Choroid plexus epithelial cell (primary cell): ENCODE measurements around the gene PHPT1.

ENCODE experiments used
- DNase-seq: peaks from one replicate; pipeline ENCODE4 v3.0.0-alpha.2; 2010; ENCODE audit warnings: low read depth
- H3K4me3 ChIP-seq: 2 replicates; pipeline ENCODE4 v1.5.1; 2011; ENCODE audit warnings: low read depth, mild to moderate bottlenecking, control low read depth, low read length, moderate library complexity
- CTCF ChIP-seq: conservative IDR thresholded peaks from 2 replicates; pipeline ENCODE4 v1.5.1; 2011; ENCODE audit warnings: low read depth, mild to moderate bottlenecking, control low read depth, inconsistent platforms, low read length, moderate library complexity

The PHPT1 gene

GRCh38 chr9:136825295-136826187 is 23.7 kb upstream of the PHPT1 start:
- no peak for DNase-seq
- H3K4me3 ChIP-seq, result no peak overlapping the region
- no peak for TF ChIP-seq CTCF

GRCh38 chr9:136826188-136826541 is 23.0 kb upstream of the PHPT1 start:
- no peak for TF ChIP-seq CTCF
- DNase-seq, result no peak

DNA sequence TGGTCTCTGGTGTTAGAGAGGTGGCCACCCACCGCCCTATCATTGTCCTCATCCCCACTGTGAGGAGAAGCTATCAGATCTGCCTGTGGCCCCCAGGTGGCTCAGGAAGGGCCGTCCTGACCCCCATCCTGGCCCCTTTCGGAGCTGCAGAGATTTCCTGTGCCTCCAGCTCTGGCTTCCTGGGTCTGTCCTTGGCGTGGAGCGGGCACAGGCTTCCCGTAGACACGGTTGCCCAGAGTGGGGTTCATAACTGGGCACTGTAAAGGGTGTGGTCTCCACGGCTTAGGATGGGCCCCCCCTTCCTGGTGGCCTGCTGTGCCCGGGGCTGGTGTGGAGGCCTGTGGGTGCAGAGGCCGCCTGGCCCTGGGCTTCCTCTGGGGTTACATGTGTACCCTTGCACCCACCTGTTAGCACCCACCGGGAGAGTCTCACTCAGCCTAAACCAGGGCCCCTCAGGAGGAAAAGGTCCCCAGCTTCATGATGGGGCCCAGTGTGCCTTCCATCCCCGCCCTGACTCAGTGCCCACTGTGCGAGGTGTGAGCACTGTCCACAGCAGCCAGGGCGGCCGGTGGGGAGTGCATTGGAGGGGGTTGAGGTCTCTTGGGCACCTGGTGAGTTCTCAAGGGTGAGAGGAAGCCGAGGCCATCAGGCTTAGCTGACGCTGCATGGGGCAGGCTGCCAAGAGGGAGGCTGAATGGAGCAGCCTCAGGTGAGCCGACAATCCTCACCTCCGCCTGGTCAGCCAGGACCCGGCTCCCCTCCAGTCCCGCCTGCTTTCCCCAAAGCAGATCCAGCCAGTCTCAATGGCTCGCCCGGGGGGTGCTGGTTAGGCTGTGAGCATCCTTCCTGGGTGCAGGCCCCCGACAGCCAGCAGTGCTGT is 22.3 kb upstream of the PHPT1 start:
- no peak for DNase-seq
- TF ChIP-seq CTCF, result no peak
- H3K4me3 ChIP-seq, result no peak overlapping the region

More at GRCh38 chr9:136826188-136826541, 23.0 kb upstream of the PHPT1 start:
- no peak overlapping the region for H3K4me3 ChIP-seq

- no peak for DNase-seq
- no peak for TF ChIP-seq CTCF
- H3K4me3 ChIP-seq, result no peak overlapping the region
These were observed 21.3 kb upstream of the PHPT1 start for GRCh38 chr9:136827794-136828473.

- TF ChIP-seq CTCF, result no peak
- H3K4me3 ChIP-seq, result no peak overlapping the region
- no peak for DNase-seq
These were observed 20.6 kb upstream of the PHPT1 start for GRCh38 chr9:136828474-136829140.

DNA sequence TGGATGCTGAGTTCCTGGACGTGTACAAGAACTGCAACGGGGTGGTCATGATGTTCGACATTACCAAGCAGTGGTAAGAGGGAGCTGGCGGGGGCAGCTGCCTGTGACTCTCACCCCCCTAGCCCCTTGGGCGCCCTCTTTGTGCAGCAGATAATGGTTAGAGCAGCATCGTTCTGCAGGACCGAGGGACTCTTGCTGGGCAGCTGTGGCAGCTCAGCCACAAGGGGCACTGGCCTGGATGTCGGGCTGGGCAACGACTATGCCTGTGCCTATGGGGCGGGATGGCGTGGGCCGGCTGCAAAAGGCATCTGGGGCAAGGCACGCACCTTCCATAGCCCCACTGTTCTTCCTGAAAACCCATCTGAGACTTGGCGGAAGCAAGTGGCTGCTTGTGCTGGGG is 19.8 kb upstream of the PHPT1 start:
- no peak for TF ChIP-seq CTCF
- no peak overlapping the region for H3K4me3 ChIP-seq
- no peak for DNase-seq
